ENCODE data around the gene TMEM51. TPM values are rescaled to one million over a fixed set of nuclear protein-coding genes. Genes with fewer than 3 reads are reported as not detected.
A peak's percentile ranks its signal among the peaks of the same experiment; 100 is the strongest.

The TMEM51 gene
- total RNA-seq, 2 donors from 2014 or later = 26.5 to 36.9 TPM

DNA sequence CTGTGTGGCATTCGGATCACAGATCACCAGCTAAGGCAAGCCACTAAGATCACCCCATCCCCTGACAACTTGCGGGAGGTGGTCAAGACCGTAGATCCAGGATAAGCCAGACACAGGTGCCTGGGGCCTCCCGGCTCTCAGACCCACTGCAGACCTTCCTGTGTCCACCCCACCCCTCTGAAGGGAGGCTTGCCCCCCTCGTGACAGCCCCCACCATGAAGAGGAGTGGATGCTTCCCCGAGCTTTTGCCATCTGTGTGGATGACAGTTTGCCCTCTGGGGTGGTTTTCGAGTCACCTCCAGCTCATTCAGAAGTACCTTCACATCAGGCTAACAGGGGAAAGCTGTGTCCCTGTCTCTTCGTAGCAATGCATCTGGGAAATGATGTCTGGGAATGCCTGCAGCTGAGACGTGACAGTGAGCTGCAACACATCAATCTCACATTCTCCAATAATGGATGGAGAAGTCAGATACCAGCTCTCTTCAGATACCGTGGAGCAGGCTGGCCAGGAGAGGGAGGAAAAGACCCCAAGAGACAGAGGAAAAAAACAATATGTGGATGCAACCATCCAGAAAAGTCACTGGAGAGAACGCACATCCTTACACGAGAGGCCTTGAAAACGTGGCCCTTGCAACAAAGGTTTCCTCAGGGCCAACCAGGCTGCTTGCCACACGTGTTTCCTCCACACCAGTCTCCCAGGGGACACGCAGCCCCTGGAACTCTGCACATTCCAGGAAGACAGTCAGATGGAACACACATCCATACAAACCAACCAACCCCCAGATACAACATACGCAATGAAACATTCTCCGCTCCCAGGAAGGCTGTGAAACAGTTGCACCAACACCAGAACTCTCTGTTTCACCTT, 73.1 kb downstream of the TMEM51 start:
- no peak for ATAC-seq
- Histone ChIP-seq H3K27ac (no peak overlapping the region), H3K36me3 (replicated peaks in 1 of 2; ENCODE audit: insufficient read depth in 1 of 2, low read depth in 2 of 2) (no peaks in the 10 kb centered on the region), H3K4me3 (no peak overlapping the region), H3K27me3 (no peaks in the 10 kb centered on the region), H3K9me3 (no peaks in the 10 kb centered on the region), H3K4me1 (peaks cover 10% of the 10 kb centered on the region)
- intact Hi-C loops (cut with DNase I) = no loop called here
- WGBS, 2 donors = 66 to 69% methylated on average over 10 to 17 of the region's 17 CpGs
- TF ChIP-seq CTCF (IDR thresholded peaks at IDR 0.05) = no peak
- TF ChIP-seq POLR2A (IDR thresholded peaks at IDR 0.05) = no peak
- DNase-seq = no peak

- WGBS, 2 donors = 18 to 42% methylated on average over 4 of the region's 4 CpGs
- DNase-seq (peak in 1 of 4 donors; percentile 33), ATAC-seq (peak; percentile 70)
- Histone ChIP-seq H3K27me3 (no peaks in the 10 kb centered on the region), H3K4me3 (no peak overlapping the region), H3K4me1 (peaks cover 20% of the 10 kb centered on the region), H3K36me3 (replicated peaks in 1 of 2; ENCODE audit: insufficient read depth in 1 of 2, low read depth in 2 of 2) (no peaks in the 10 kb centered on the region), H3K9me3 (no peaks in the 10 kb centered on the region), H3K27ac (no peak overlapping the region)
- intact Hi-C loops (cut with DNase I) = no loop called here
- no peak for TF ChIP-seq CTCF (IDR thresholded peaks at IDR 0.05)
- TF ChIP-seq POLR2A (IDR thresholded peaks at IDR 0.05) = no peak
Measured at GRCh38 chr1:15229707-15230131, 76.2 kb downstream of the TMEM51 start.

DNA sequence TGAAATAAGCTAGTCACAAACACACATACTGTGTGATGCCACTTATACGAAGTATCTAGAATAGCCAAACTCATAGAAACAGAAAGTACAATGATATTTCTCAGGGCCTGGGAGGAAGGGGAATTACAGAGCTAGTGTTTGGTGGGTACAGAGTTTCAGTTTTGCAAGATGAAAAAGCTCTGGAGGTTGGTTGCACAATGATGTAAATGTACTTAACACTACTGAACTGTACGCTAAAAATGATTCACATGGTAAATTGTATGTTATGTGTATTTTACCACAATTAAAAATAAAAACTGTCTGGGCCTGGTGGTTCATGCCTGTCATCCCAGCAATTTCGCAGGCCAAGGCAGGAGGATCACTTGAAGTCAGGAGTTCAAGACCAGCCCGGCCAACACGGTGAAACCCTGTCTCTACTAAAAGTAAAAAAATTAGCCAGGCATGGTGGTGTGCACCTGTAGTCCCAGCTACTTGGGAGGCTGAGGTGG, 78.2 kb downstream of the TMEM51 start:
- Histone ChIP-seq H3K27ac (peak overlapping the region in 1 of 4 donors; percentile 8), H3K9me3 (no peaks in the 10 kb centered on the region), H3K4me3 (no peak overlapping the region), H3K4me1 (peaks cover 23% of the 10 kb centered on the region), H3K36me3 (replicated peaks in 1 of 2; ENCODE audit: insufficient read depth in 1 of 2, low read depth in 2 of 2) (no peaks in the 10 kb centered on the region), H3K27me3 (no peaks in the 10 kb centered on the region)
- intact Hi-C loops (cut with DNase I) = no loop called here
- DNase-seq (no peak), ATAC-seq (no peak)
- TF ChIP-seq CTCF (IDR thresholded peaks at IDR 0.05) = no peak
- no peak for TF ChIP-seq POLR2A (IDR thresholded peaks at IDR 0.05)
- WGBS, 2 donors = 73 to 93% methylated on average over 5 of the region's 5 CpGs

DNA sequence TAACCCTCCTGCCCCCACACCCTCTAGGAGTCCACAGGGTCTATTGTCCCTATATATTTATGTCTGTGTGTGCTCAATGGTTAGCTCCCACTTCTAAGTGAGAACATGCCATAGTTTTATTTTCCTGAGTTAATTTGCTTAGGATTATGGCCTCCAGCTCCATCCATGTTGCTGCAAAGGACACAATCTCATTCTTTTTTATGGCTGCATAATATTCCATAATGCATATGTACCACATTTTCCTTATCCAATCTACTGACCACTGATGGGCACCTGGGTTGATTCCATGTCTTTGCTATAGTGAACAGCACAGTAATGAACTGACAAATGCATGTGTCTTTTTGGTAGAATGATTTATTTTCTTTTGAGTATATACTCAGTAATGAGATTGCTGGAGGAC, 80.1 kb downstream of the TMEM51 start:
- Histone ChIP-seq H3K9me3 (no peaks in the 10 kb centered on the region), H3K4me1 (peaks cover 23% of the 10 kb centered on the region), H3K27me3 (no peaks in the 10 kb centered on the region), H3K4me3 (no peak overlapping the region), H3K36me3 (replicated peaks in 1 of 2; ENCODE audit: insufficient read depth in 1 of 2, low read depth in 2 of 2) (no peaks in the 10 kb centered on the region), H3K27ac (no peak overlapping the region)
- TF ChIP-seq POLR2A (IDR thresholded peaks at IDR 0.05) (no peak), CTCF (IDR thresholded peaks at IDR 0.05) (no peak)
- ATAC-seq (no peak), DNase-seq (no peak)
- intact Hi-C loops (cut with DNase I) = no loop called here

GRCh38 chr1:15236321-15236721, 82.8 kb downstream of the TMEM51 start:
- intact Hi-C loops (cut with DNase I) = no loop called here
- TF ChIP-seq CTCF (IDR thresholded peaks at IDR 0.05) (no peak), POLR2A (IDR thresholded peaks at IDR 0.05) (no peak)
- 81 to 96% methylated on average over 5 of the region's 5 CpGs for WGBS, 2 donors
- Histone ChIP-seq H3K4me1 (peaks cover 12% of the 10 kb centered on the region), H3K9me3 (no peaks in the 10 kb centered on the region), H3K4me3 (no peak overlapping the region), H3K27ac (no peak overlapping the region), H3K27me3 (no peaks in the 10 kb centered on the region), H3K36me3 (replicated peaks in 1 of 2; ENCODE audit: insufficient read depth in 1 of 2, low read depth in 2 of 2) (no peaks in the 10 kb centered on the region)
- DNase-seq (no peak), ATAC-seq (no peak)

Measured in body of pancreas (tissue), 4 donors.